NCI-H510A treated with DMSO at 0.1 percent for 48 hours (cell line): Measurements from ENCODE around the gene RNF41.

Experiments used
- DNase-seq: peaks from one replicate; lab custom pipeline; 2025; lab: John Stamatoyannopoulos, UW

RNF41 gene

GRCh38 chr12:56243731-56244181 is 22.0 kb upstream of the RNF41 start:
- DNase-seq = no peak

- no peak for DNase-seq
Observed at GRCh38 chr12:56242986-56243385, 21.3 kb upstream of the RNF41 start.

GRCh38 chr12:56241424-56242303 is 19.9 kb upstream of the RNF41 start:
- no peak for DNase-seq

- no peak for DNase-seq
Observed at GRCh38 chr12:56237552-56237951, 15.8 kb upstream of the RNF41 start.

GRCh38 chr12:56236985-56237384 is 15.3 kb upstream of the RNF41 start:
- no peak for DNase-seq

- no peak for DNase-seq
Observed at GRCh38 chr12:56236091-56236490, 14.4 kb upstream of the RNF41 start.

DNA sequence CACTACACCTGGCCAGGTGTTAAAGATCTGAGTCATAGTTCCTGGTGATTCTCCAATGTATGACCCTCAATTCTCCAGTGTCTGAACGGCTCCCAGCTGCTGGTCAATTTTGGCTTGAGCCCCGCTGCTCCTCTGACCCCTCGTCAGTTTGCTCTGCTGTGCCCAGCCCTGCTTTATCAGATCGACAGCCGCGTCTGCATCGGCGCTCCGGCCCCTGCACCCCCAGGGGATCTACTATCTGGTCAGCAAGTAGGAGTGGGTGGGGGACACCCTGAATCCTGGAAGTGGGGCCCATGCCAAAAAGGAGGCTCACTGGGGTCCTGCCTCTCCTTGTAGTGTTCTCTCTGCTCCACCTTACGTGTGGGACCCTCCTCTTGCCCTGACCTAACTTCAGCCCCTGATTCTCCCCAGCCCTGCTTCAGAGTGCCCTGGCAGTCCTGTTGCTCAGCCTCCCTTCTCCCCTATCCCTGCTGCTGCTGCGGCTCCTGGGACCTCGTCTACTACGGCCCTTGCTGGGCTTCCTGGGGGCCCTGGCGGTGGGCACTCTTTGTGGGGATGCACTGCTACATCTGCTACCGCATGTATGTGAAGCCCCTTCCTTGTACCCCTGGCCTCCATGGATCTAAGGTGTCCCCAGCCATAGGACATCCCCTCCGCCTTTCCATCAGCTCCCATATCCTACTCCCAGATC is 13.2 kb upstream of the RNF41 start:
- DNase-seq = no peak

GRCh38 chr12:56231184-56231582 is 9.5 kb upstream of the RNF41 start:
- DNase-seq = no peak

GRCh38 chr12:56230432-56231183 is 8.9 kb upstream of the RNF41 start:
- no peak for DNase-seq

DNA sequence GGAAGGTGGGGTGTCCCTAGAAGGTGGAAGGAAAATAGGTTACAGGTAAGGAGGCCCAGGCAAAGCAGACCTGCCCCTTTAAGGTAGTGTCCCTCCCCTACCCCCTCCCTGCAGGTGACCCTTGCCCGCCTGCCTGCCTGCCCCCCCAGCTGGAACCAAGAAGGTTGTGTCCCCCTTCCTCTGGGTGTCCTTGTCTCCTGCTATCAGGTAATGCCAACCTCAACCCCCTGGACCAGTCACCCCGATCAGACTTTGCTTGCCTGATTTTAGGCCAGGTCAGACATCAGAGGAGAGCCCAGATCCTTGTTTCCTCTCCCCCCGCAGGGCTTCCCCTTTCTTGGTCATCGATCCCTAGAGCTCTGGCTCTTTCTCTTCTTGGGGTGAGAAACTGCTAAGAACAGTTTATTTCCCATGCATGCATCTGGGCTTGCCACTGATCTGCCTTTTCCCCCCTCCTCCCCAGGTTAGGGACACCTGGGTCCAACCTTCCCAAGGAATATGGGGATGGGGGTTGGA is 8.3 kb upstream of the RNF41 start, which contains the start of gene SLC39A5:
Gene SLC39A5, plus strand, starts transcription at position 136 of the 516 bp plus-strand sequence. CDS start 1,224 bp downstream, outside the sequence.
- no peak for DNase-seq

- no peak for DNase-seq
Observed at GRCh38 chr12:56229082-56229481, 7.4 kb upstream of the RNF41 start.

DNA sequence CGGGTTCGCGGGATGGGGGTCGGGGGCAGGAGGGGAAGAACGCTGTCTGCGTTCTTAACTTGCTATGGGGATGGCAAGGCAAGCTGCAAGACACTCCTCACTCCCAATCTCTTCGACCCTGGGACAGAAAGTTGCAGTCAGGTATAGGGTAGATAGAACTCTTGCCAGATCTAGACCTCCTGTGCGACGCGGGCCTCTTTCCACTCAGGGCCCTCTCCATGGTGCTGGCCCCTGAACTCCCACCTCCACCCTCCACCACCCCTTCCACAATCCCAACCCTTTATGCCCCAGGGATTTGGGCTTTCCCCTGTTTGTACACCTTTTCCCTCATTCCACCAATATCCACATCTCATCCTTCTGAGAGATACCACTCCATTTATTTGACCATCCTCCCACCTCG is 3.2 kb upstream of the RNF41 start:
- no peak for DNase-seq

- peak; percentile 95 for DNase-seq
Observed at GRCh38 chr12:56224102-56224701, 2.5 kb upstream of the RNF41 start, which contains the start of gene NABP2. Gene NABP2, plus strand, starts transcription at chr12:56224342. Its CDS starts 515 bp downstream, at chr12:56224857.

GRCh38 chr12:56223571-56224101 is 1.9 kb upstream of the RNF41 start:
- no peak for DNase-seq

DNA sequence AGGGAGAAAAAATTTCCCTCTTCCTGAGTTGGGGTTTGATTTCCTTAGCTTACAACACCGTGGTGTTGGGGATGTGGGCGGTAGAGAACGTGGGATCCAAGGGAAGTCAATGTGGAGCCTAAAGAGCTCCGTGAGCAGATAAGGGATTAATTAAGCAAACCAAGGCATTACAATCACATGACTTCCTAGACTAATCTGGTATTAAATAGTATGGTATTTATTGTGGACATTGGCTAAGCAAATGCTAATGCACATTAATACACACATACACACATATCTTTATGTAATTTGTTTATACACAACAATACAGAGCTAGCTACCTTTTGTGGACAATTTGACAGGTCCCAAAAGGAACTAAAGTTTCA is 791 bp upstream of the RNF41 start:
- peak; percentile 63 for DNase-seq

DNA sequence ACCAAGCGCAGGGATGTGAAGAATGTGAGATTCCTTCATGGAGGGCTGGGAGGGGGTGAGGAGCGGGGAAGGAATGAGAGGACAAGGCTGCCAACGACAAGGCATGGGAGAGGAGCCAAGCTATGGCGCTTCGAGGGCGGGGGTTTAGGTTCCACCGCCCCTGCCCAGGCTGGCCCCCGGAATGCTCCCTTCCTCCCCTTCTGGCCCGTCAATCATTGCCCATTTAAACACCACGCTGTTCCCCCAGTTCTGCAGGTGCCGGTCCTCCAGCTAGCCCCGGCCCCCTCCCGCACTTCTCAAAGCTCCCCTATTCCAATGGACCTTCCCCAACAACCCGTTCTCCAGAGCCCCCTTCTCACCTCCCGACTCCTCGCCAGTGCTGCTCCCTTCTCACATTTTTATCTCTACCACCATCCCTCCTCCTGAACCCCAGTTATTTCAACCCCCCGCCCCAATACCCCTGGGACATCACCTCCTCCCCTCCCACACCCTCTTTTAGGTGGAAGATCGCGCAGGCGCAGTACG is 428 bp downstream of the RNF41 start:
- DNase-seq = peak; percentile 40

- no peak for DNase-seq
Observed at GRCh38 chr12:56220611-56221231, 1.0 kb downstream of the RNF41 start.

DNA sequence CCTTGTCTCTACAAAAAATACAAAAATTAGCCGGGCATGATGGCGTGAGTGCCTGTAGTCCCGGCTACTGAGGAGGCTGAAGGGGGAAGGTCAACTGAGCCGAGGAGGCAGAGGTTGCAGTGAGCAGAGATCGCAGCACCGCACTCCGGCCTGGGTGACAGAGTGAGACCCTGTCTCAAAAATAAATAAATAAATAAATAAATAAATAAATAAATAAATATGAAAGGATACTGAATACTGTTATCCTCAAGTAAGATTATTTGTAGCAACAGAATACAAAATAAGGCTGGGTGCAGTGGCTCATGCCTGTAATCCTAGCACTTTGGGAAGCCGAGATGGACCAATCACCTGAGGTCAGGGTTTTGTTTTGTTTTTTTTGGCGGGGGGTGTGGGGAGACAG is 1.9 kb downstream of the RNF41 start:
- no peak for DNase-seq

- no peak for DNase-seq
Observed at GRCh38 chr12:56216461-56216860, 5.3 kb downstream of the RNF41 start.

GRCh38 chr12:56213878-56214277 is 7.8 kb downstream of the RNF41 start:
- no peak for DNase-seq

DNA sequence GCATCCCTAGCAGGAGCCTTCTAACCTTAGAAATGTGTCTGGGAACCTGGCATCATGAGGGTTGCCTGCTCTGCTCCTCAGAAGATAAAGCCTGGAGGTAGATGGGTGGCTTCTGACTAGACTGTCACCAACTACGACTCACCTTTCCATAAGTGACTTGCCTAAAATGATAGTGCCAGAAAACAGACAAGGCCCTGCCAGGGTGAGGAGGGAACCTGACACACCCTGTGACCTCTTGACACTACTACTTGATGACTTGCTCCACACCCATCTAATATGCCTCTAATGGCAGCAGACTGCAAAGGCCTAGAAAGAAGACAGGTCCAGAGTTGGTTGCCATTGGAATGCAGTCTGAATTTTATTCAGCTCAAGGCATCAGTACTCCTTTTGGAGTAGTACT is 9.4 kb downstream of the RNF41 start:
- DNase-seq = no peak
